Stimulated activated CD4-positive, alpha-beta T cell treated with anti-CD3 and anti-CD28 coated beads, Interleukin-12 subunit alpha, Interleukin-12 subunit beta, amount 100 ng/mL, for 48 hours (primary cell): ENCODE results near the gene LRRFIP1.

Experiments
- DNase-seq, 3 donors: peaks; one replicate each; pipeline ENCODE4 v3.0.0-alpha.2; 2020; ENCODE audit warnings: low read depth in 2 of 3, low spot score in 1 of 3

Gene LRRFIP1

GRCh38 chr2:237616734-237617586, 10.4 kb upstream of the LRRFIP1 start:
- no peak for DNase-seq

- DNase-seq: no peak
Measured at GRCh38 chr2:237617587-237617982, 9.8 kb upstream of the LRRFIP1 start.

- no peak for DNase-seq
Measured at GRCh38 chr2:237618449-237618848, 8.9 kb upstream of the LRRFIP1 start.

- DNase-seq: no peak
Measured at GRCh38 chr2:237623428-237624403, 3.7 kb upstream of the LRRFIP1 start.

GRCh38 chr2:237624565-237624964, 2.8 kb upstream of the LRRFIP1 start:
- no peak for DNase-seq

- no peak for DNase-seq
Measured at GRCh38 chr2:237625216-237625705, 2.1 kb upstream of the LRRFIP1 start.

GRCh38 chr2:237625777-237626176, 1.6 kb upstream of the LRRFIP1 start:
- no peak for DNase-seq

- DNase-seq: no peak
Measured at GRCh38 chr2:237626813-237627440, 460 bp upstream of the LRRFIP1 start.

- no peak for DNase-seq
Measured at GRCh38 chr2:237628247-237629187, 1.1 kb downstream of the LRRFIP1 start.

- DNase-seq: no peak
Measured at GRCh38 chr2:237629188-237629534, 1.8 kb downstream of the LRRFIP1 start.

- DNase-seq: no peak
Measured at GRCh38 chr2:237629739-237630138, 2.4 kb downstream of the LRRFIP1 start.

- DNase-seq: no peak
Measured at GRCh38 chr2:237630216-237631000, 3.0 kb downstream of the LRRFIP1 start.

GRCh38 chr2:237631007-237631785, 3.8 kb downstream of the LRRFIP1 start:
- no peak for DNase-seq

- DNase-seq: no peak
Measured at GRCh38 chr2:237631801-237632585, 4.6 kb downstream of the LRRFIP1 start.

GRCh38 chr2:237633061-237633561, 5.7 kb downstream of the LRRFIP1 start:
- DNase-seq: no peak

- no peak for DNase-seq
Measured at GRCh38 chr2:237636578-237636977, 9.2 kb downstream of the LRRFIP1 start.

- no peak for DNase-seq
Measured at GRCh38 chr2:237637429-237638135, 10.2 kb downstream of the LRRFIP1 start.
